ENCODE measurements around the gene GLYR1.

The GLYR1 gene

GRCh38 chr16:4797805-4798252, 49.3 kb downstream of the GLYR1 start:
- TF ChIP-seq ZNF202 (tag by site-specific recombination; IDR thresholded peaks at IDR 0.05; ENCODE audit: borderline replicate concordance) (no peak), ZNF629 (tag by site-specific recombination; IDR thresholded peaks at IDR 0.05) (no peak), INSM2 (tag by site-specific recombination; IDR thresholded peaks at IDR 0.05) (no peak), TSHZ1 (tag by site-specific recombination; IDR thresholded peaks at IDR 0.05; ENCODE audit: borderline replicate concordance) (no peak), MYNN (tag by site-specific recombination; IDR thresholded peaks at IDR 0.05; ENCODE audit: borderline replicate concordance) (no peak), GLIS2 (tag by site-specific recombination; IDR thresholded peaks at IDR 0.05) (no peak), REPIN1 (tag by site-specific recombination; IDR thresholded peaks at IDR 0.05; ENCODE audit: low read depth) (no peak), GFI1B (tag by site-specific recombination; IDR thresholded peaks at IDR 0.05) (no peak), ZNF274 (IDR thresholded peaks at IDR 0.05; ENCODE audit: low read length) (no peak), ZNF274 (tag by site-specific recombination; IDR thresholded peaks at IDR 0.05; ENCODE audit: borderline replicate concordance) (no peak)

GRCh38 chr16:4796982-4797804, 49.9 kb downstream of the GLYR1 start:
- ChIA-PET CTCF (interaction anchor here (1.0 kb wide), 1 partner anchor 161 kb away, joined by 3 read pairs; the partner anchor contains the start of gene SEC14L5), POLR2A (interaction anchor here (1.2 kb wide), 1 partner anchor 50 kb away, joined by 4 read pairs; the partner anchor contains the start of genes GLYR1 and UBN1)
- no peaks in the 10 kb centered on the region for H3K9me3 ChIP-seq (ENCODE audit: control insufficient read depth, insufficient read depth, low read depth, low read length)
- H3K4me1 ChIP-seq (ENCODE audit: control insufficient read depth, insufficient read depth, low read length), result peaks cover 3% of the 10 kb centered on the region; the same call in 1 of the 2 replicates
- no peak overlapping the region for H3K4me3 ChIP-seq (ENCODE audit: low read depth, low read length)
- peaks cover 0 to 27% of the 10 kb centered on the region in 2 experiments; a peak in 1 of 3 replicates for H3K36me3 ChIP-seq (ENCODE audit: control insufficient read depth in 2 of 2, insufficient read depth in 1 of 2, low read length in 2 of 2)
- H3K27ac ChIP-seq (ENCODE audit: extremely low read depth, low read depth, low read length), result no peak overlapping the region
- TF ChIP-seq ZNF544 (tag by site-specific recombination; IDR thresholded peaks at IDR 0.05) (no peak), YY2 (tag by site-specific recombination; IDR thresholded peaks at IDR 0.05) (no peak), GLIS1 (tag by site-specific recombination; IDR thresholded peaks at IDR 0.05) (no peak), MYNN (tag by site-specific recombination; IDR thresholded peaks at IDR 0.05; ENCODE audit: borderline replicate concordance) (no peak), ATF2 (tag by site-specific recombination; IDR thresholded peaks at IDR 0.05; ENCODE audit: low read depth) (no peak), ZNF600 (tag by site-specific recombination; IDR thresholded peaks at IDR 0.05) (no peak), ZNF48 (tag by site-specific recombination; IDR thresholded peaks at IDR 0.05) (no peak), ZNF660 (tag by site-specific recombination; IDR thresholded peaks at IDR 0.05) (no peak), ZFP41 (tag by site-specific recombination; IDR thresholded peaks at IDR 0.05; ENCODE audit: borderline replicate concordance) (no peak), ZNF621 (tag by site-specific recombination; IDR thresholded peaks at IDR 0.05) (no peak), HOXD13 (CRISPR knock-in tag; IDR thresholded peaks at IDR 0.05; ENCODE audit: borderline replicate concordance) (no peak), ZNF645 (tag by site-specific recombination; IDR thresholded peaks at IDR 0.05) (no peak), BCL6B (tag by site-specific recombination; IDR thresholded peaks at IDR 0.05) (no peak), ZNF366 (tag by site-specific recombination; conservative IDR thresholded peaks at IDR 0.05) (no peak), ZNF843 (tag by site-specific recombination; IDR thresholded peaks at IDR 0.05) (no peak), SALL2 (tag by site-specific recombination; IDR thresholded peaks at IDR 0.05; ENCODE audit: borderline replicate concordance) (no peak)

More at GRCh38 chr16:4797805-4798252, 49.3 kb downstream of the GLYR1 start:
- POLR2A ChIA-PET, result interaction anchor here (1.2 kb wide), 1 partner anchor 49 kb away, joined by 4 read pairs; the partner anchor contains the start of genes GLYR1 and UBN1
- no peak overlapping the region for H3K27ac ChIP-seq (ENCODE audit: extremely low read depth, low read depth, low read length)
- H3K36me3 ChIP-seq (ENCODE audit: control insufficient read depth in 2 of 2, insufficient read depth in 1 of 2, low read length in 2 of 2), result peaks cover 0 to 27% of the 10 kb centered on the region in 2 experiments; a peak in 1 of 3 replicates
- CTCF ChIA-PET, result interaction anchor here (1.0 kb wide), 1 partner anchor 160 kb away, joined by 3 read pairs; the partner anchor contains the start of gene SEC14L5
- H3K4me3 ChIP-seq (ENCODE audit: low read depth, low read length), result no peak overlapping the region
- H3K4me1 ChIP-seq (ENCODE audit: control insufficient read depth, insufficient read depth, low read length), result peaks cover 3% of the 10 kb centered on the region; the same call in 1 of the 2 replicates
- H3K9me3 ChIP-seq (ENCODE audit: control insufficient read depth, insufficient read depth, low read depth, low read length), result no peaks in the 10 kb centered on the region
